ENCODE results near the gene OR2A1.
A peak's percentile ranks its signal among the peaks of the same experiment; 100 is the strongest.
"Not testable (repeated sequence)": the region's sequence is repeated elsewhere in the genome, so short reads cannot be mapped to it uniquely, and the experiment has no call there.

Gene OR2A1

DNA sequence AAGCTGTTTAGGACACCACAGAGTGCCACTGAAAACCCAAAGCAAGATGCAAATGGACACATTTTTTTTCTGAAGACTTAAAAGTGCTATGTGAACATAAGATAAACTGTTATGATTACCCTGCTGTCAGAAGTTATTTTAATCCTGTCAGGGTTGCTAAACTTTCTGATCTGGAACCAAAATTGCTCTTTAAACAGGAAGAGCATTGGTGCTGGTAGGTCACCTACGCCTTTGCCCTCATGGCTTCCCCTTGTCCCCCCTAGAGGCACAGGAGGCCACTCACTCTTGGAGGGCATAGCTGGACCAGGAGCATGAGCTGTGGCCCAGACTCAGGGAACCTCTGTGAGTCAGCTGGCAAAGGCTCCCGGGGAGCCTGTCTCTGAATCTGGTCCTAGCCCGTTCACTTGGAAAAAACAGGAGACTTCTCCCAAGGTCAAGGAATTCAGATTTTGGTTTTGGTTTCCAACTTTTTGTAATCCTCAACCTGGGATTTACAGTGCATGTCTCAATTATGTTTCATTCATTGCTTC, 9.5 kb downstream of the OR2A1 start:
- FAIRE-seq; DNase-seq (ENCODE audit: insufficient read length): not testable (repeated sequence)

DNA sequence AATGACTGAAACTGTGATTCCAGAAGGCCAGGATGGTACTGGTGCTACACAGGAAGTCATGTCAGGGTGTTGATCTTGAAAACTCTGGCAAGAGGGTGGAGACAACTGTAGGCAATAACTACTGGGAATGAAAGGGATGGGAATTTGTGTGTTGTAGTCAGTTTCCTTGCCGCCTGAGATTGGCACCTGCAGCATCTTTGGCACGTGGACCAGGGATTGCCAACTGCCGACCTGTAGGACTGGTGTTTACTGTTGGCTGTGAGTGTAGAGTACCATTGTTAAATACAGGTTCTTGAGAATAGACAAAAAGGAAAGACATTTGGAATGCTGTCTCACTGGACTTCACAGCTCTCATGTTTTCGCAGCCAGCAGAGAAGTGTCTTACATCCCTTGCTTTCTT, 11.1 kb downstream of the OR2A1 start:
- not testable (repeated sequence) for FAIRE-seq; DNase-seq (ENCODE audit: insufficient read length)

DNA sequence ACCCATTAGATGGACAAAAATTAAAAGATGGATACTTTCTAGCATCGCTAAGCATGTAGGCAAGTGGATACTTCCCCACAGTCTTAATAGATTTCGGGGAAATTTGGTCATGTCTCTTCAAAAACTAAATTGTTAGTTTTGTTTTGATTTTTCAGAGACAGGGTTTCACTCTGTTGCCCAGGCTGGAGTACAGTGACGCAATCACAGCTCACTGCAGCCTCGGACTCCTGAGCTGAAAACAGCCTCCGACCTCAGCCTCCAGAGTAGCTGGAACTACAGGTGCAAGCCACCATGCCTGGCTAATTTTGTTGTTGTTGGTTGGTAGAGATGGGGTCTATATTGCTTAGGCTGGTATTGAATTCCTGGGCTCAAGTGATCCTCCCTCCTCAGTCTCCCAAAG, 13.6 kb downstream of the OR2A1 start:
- DNase-seq (ENCODE audit: insufficient read length); FAIRE-seq: not testable (repeated sequence)

DNA sequence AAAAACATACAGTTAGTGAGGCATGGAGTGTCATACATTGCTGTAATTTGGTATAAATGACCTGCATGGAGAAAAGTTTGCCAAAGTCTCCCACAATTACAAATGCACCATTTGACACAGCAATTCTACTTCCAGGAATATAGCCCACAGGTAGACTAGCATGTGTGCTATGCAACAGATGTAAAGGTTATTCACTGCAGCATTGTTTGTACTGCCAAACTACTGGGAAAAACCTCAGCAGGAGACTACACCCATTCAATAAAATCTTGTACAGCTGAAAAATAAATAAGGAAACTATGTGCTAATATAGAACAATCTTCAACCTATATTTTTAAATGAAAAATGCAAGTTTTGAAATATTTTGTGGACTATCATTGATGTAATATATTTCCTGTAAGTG, 17.8 kb downstream of the OR2A1 start:
- not testable (repeated sequence) for FAIRE-seq; DNase-seq (ENCODE audit: insufficient read length)

DNA sequence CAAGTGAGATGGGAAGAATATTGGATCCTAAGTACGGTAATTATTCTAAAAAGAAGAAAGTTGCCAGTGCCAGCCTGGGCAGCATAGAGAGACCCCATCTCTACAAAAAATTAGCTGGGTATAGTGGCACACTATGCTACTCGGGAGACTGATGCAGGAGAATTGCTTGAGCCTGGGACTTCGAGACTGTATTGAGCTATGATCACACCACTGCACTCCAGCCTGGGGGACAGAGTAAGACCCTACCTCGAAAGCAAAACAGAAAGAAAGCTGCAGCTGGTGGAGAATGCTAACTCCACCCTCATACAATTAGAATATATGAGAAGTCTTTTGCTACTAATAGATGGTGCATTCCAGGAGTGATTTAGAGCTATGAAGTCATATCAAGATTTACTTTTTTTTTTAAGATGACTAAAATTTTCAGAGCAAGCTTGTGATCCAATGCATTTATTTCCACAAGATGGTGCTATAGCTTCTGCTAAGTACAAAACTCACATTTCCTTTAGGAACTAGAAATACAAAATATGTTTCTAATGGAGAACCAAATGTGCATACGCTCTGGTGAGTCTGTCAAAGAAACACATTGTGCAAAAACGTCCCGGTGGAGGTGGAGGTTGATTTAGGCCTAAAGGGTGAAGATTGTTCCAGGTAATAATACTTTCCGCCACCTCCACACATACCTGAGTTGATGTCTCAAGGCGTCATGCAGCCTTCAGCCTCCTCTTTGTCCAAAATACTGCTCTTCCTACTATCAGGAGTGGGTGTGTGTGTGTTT, 19.2 kb downstream of the OR2A1 start:
- FAIRE-seq; DNase-seq (ENCODE audit: insufficient read length): not testable (repeated sequence)

DNA sequence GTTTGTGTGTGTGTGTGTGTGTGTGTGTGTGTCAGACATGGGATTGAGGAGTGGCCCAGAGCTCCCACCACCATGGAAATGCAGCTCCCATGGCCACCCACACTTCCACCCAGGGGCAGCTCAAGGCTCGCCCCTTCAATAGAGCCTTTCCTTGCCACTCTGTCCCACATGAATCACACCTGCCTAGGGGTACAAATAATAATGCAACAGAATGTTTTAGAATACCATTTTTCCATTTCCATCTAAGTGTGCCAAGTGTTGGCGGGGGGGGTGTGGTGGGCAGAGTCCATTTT, 19.7 kb downstream of the OR2A1 start:
- FAIRE-seq; DNase-seq (ENCODE audit: insufficient read length): not testable (repeated sequence)

DNA sequence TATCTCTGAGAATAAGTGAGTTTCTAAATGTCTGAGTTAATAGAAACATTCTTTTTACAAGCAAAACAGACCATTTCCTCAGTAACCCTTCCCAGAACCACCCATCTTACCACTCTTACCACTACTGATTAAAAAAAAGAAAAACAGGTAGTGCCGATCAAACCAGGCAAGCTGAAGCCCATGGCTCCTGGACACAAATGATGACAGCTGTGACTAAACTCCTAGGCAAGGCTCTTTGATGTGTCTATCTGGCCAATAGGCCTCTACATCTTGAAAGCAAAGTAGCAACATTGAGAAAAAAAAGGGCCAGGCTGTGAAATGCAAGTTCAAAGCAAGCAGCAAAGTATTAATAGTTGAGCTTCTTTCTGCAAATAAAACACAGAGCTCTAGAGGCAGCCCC, 36.4 kb downstream of the OR2A1 start:
- FAIRE-seq: peak; percentile 77

DNA sequence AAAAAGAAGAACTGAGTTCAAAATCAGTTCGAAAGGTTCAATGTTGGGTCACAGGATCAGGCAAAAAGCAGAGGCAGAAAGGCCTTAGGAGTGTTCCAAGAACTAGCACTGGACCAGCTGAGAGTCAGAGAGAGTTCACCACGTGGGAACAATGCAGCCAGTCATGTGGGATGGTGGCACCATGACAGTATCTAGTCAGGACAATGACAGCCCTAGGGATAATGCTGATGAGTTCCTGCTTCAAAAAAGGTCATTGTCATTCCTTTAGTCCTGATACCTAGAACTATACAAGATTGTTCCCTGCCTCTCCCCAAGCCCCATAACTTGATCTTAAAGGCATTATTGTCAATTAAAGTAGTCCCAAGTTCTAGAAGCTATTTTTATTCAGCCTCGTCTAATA, 39.4 kb downstream of the OR2A1 start:
- not testable (repeated sequence) for FAIRE-seq; DNase-seq (ENCODE audit: insufficient read length)

More for the DNA sequence above, 36.4 kb downstream of the OR2A1 start:
- DNase-seq (ENCODE audit: insufficient read length): not testable (repeated sequence)

DNA sequence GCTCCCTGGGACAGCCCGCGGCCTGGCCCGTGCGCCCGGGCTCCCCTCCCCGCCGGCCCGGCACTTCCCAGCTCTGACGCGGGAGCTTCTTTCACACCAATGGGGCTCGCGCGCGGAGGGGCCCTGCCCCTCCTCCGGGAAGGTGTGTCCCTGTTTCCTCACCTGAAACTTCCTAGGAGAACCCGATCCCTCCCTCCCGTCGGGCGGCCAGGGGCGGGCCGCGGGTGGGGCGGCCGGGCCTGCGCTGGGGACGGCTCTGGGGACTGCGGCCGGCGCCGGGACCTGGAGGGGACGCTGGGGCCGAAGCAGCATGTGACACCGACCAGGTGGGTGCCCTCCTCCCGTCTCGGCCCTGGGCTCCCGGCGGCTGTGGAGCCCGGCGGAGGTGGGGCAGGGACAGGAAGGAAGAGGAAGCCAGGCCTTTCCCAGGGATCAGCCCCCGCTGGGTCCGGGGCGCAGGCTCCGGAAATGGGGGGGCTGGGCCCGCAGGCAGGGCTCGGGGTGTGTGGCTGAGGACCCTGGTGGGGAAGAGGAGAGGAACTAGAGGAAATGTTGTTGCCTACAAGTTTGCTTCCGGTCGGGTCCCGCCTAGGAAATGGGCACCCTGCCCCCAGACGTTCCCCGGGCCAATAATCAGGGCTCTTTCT, 43.1 kb downstream of the OR2A1 start, which contains the start of gene ARHGEF5:
ARHGEF5 (plus strand) TSS at position 227 of the 647 bp plus-strand sequence. CDS start 7,268 bp downstream, outside the sequence.
- not testable (repeated sequence) for FAIRE-seq; DNase-seq (ENCODE audit: insufficient read length)

DNA sequence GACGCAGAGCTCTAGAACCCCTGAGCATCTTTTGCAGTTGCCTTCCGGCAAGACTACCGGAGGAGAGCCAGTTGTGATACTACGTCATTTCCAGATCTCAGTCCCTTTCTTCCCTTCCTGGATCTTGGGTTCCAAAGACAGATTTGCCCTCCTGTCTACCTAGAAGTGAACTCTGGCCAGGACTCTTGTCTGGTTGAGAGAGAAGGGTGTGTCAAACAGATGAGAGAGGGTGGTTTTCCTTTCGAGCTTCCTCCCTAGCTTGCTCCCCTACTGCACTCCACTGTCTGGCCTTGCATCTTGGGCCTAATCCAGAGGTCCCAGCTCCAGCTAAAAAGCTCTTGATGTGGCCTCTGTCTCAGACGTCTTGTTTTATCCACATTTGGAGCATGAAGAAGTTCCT, 44.0 kb downstream of the OR2A1 start:
- not testable (repeated sequence) for FAIRE-seq; DNase-seq (ENCODE audit: insufficient read length)

DNA sequence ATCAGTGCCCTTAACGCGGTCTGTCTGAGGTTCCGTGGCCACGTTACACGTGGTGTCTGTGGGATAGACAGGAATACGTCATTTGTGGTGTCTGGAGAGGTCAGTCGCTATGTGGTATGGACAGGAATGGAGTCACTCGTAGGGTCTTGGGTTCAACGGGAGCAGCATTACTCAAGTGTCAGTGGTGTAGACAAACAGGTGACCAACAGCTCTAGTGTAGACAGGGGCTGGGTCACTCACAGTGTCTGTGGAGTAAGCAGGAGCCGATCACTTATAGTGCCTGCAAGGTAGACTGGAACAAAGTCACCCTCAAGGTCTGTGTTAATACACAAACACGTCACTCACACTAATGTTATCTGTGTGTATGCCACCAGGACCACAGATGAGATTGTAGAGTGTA, 44.6 kb downstream of the OR2A1 start:
- DNase-seq (ENCODE audit: insufficient read length); FAIRE-seq: not testable (repeated sequence)

DNA sequence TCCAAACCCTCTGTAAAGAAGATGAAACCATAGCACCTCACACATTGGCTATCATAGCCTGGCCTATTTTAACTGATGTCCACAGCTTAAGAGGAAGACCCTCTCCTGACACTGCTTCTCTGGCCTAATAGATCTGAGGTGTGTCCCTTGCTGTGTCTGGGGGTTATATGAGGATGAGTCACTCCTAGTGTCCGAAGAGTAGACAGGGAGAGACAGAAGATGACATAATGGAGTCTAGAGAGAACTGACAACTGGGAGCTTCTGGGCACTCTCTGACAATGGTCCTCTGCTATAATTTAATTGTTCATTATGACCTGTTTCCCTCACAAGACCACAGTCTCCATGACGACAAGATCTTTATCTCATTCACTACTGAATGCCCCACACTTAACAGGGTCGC, 49.8 kb downstream of the OR2A1 start:
- not testable (repeated sequence) for DNase-seq (ENCODE audit: insufficient read length); FAIRE-seq

DNA sequence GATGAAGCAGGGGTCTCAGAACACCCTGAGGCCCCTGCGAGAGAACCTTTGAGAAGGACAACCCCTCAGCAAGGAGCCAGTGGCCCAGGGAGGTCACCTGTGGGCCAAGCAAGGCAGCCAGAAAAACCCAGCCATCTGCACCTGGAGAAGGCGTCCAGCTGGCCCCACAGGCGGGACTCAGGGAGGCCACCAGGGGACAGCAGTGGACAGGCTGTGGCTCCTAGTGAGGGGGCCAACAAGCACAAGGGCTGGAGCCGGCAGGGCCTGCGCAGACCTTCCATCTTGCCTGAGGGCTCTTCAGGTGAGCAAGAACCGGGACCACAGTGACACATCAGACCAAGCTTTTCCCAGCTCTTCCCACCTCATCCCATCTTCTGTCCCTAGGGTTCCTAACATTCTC, 53.3 kb downstream of the OR2A1 start:
- DNase-seq (ENCODE audit: insufficient read length); FAIRE-seq: not testable (repeated sequence)

DNA sequence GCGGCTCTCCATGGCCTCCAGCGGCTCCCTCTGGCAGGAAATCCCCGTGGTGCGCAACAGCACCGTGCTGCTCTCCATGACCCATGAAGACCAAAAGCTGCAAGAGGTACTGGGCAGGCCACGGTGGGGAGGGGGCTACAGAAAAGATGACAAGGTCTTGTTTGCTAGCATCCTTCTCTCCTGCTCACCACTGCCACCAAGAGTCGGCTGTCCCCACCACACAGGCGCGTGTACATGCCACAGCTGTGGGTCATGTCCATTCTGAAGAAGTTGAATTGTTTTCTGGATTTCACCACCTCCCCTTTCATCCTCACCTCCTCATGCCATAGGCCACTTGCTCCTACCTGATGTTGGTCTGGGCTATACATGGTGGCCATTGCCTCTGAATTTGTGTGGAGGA, 55.0 kb downstream of the OR2A1 start:
- not testable (repeated sequence) for FAIRE-seq

DNA sequence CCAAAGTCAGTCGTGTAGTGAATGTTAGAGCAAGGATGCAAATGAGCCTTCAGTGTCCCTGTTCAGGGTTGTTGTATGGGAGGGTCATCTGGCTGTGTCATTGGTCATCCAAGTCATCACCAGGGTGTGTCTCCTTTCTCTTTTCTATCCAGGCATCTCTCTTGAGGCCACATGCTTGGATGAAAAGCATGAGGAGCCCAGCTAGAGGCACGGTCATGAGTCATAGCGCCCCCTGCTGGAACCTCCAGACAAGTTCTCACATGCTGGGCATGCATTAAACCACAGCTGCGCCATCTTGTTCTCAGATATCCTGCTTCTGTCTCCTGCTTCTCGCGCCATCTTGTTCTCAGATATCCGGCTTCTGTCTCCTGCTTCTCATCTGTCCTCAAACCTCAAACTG, 57.0 kb downstream of the OR2A1 start:
- FAIRE-seq; DNase-seq (ENCODE audit: insufficient read length): not testable (repeated sequence)

More for the DNA sequence above, 55.0 kb downstream of the OR2A1 start:
- DNase-seq (ENCODE audit: insufficient read length): not testable (repeated sequence)
